ENCODE measurements around the gene TPRX2.
"Not testable (repeated sequence)": the region's sequence is repeated elsewhere in the genome, so short reads cannot be mapped to it uniquely, and the experiment has no call there.

Gene TPRX2

DNA sequence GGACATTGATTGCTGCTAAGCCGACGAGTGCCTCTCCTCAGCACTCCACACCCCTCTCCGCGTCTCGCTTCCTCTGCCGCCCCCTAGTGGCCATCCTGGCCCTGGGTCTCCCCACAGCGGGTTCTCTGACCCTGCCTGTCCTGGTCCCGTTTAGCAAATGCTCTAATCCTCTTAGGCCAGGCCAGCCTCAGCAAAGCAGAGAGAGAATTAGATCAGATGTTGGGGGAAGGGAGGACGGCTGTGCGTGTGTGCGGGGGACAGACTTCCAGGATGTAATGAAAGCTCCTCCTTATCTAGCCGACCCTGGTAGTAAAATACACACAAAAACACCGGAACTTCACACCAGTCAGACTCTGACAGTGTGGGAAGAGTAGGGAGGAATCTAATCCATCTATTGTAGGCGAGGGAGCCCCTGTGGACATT lies 4.5 kb downstream of the TPRX2 start:
- peak; percentile 73 for FAIRE-seq

DNA sequence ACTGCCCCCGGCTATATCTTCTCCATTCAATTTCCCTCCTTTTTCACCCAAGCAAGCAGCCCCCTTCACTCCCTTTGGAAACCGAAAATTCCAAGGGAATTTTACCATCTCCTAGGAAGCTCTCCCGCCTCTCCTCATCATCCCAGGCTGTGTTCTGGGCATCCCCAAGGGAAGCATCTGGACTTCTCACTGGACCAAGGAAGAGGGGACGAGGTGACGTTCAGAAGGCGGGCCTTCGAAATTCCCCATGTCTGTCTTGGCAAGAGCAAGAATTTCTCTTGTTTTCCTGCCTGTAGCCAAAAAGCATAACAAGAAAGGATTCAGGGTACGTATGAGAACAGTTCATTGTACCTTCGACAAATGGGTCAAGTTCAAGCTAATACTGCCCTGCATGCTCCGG lies 6.1 kb downstream of the TPRX2 start:
- no peak for FAIRE-seq

DNA sequence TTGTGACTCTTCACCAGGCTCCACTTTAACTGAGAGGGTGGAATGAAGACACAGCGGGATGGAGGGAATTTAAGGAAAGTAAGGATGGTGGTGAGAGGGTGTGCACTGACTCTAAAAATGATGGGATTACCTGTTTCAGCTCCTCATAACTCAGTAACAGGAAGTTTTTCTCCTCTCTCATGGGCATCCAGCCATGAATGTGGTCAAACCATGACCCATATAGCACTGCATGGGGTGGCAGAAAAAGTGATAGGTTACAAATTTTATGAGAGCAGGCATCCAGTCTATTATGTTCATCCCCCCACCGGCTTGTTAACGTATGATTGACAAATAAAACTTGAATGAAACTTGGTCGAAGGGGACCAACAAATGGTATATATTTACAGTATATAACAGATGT lies 19.9 kb downstream of the TPRX2 start:
- no peak for FAIRE-seq

DNA sequence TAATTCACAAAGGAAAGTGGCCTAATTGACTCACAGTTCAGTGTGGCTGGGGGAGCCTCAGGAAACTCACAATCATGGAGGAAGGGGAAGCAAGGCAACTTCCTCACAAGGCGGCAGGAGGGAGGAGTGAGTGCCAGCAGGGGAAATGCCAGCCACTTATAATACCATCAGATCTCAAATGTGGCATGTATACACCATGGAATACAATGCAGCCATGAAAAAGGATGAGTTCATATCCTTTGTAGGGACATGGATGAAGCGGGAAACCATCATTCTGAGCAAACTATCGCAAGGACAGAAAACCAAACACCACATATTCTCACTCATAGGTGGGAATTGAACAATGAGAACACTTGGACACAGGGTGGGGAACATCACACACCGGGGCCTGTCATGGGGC lies 20.4 kb downstream of the TPRX2 start:
- not testable (repeated sequence) for FAIRE-seq

DNA sequence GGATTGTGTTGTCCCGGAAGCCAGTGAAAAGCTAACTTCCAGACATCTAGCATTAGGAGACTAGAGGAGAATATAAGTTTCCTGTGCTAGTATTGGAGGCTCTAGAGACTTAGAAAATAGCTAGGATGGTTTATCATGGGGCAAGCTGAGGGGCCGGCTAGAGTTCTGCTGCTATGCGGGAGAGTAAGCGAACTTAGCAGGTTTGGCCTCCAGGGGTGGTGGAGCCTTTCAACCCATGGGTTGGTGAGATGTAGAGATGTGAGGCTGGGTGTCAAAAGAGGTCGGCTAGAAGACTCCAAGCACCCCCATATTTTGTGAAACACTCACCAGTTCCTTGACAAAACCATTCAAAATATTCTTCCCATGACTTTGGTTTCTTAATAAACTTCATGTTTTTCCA lies 22.7 kb downstream of the TPRX2 start:
- no peak for FAIRE-seq

DNA sequence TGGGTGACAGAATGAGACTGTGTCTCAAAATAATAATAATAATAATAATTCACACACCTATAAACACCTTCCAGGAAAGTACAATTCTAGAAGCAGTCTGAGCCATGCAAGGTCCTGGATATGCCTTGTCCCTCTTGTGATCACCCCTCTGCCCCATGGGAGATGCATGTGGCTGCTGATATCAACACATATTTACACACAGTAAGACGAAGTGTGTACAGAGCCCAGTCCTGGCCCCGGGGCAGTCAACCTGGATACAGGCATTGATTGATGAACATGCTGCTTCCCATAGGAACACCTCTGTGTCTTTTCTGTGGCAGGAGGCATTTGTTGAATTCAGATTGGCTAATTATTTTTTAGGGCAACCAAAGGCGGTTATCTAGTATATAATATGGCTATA lies 23.9 kb downstream of the TPRX2 start:
- FAIRE-seq: no peak

DNA sequence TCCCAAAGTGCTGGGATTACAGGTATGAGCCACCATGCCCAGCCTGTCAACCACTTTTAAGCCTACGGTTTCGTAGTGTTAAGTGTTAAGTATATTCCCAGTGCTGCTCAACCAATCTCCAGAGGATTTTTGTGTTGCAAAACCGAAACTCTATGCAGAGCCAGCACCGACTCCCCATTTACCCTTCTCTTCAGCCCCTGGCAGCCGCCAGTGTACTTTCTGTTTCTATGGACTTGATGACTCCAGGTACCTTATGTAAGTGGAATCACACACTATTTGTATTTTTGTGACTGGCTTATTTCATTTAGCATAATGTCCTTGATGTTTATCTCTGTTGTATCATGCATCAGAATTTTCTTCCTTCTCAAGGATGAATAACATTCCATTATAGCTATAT lies 26.0 kb downstream of the TPRX2 start:
- no peak for FAIRE-seq

DNA sequence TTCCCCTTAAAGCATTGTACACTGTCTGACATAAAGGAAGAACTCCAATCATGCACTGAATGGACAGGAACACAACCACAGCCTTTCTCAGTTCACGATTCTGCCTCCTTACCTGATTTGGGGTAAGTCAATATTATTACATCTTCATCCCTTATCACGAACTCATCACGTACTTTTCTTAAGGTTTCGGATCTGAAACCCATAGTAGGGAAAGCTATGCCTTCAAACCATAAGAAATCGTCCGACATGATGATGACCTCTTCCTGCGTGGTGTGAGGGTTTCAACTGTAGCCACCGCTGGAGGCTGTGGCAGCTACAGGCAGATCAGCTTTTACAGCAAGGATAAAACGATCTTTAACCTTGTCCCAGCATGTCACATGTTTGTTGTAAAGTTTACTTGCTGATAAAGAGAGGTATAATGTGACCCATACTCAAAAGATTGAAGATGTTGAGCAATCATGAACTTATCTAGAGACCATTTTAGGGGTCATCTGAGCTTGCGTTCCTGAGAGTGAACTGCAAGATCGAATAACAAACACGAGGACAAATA lies 27.1 kb downstream of the TPRX2 start, which contains the start of gene SULT2A1:
Gene SULT2A1, minus strand, starts transcription at position 306 of the 550 bp plus-strand sequence. Its CDS starts 58 bp downstream, at position 248.
- FAIRE-seq: no peak

DNA sequence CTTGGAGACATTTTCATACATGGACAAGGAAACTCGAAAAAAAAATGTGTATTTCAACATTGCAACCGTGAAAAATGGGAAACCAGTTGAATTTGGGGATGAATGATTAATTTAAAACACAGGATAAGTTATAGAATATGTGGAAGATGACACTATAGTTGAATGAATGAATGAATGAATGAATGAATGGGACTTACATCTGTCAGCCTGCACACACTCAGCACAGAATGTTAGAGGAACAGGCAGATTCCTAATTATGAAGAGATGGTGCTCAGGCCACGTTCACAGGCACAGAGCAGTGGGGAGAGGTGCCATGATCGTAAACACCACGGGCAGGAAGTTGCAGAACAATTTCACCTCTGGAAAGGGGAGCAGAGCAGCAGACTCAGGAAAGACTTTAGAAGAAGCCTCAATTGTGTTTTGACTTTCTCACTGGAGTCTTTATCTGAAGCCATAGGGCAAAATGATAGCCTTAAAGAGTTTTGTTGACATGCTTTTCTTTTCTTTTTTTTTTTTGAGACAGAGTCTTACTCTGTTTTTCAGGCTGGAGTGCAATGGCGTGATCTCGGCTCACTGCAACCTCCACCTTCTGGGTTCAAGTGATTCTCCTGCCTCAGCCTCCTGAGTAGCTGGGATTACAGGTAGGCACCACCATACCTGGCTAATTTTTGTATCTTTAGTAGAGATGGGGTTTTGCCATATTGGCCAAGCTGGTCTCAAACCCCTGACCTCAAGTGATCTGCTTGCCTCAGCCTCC lies 32.0 kb downstream of the TPRX2 start:
- FAIRE-seq: no peak

DNA sequence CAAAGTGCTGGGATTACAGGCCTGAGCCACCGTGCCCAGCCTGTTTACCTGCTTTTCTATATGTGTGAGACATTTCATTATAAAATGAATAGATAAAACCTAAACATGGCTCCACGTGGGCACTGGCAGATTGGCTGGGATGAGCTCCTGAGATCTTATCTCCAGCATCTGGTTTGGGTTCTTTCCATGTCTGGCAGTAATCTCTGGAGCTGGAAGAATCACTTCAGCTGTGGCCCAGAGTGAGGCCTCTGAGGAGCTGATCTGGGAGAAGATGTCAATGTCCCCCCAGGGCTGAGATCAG lies 32.5 kb downstream of the TPRX2 start:
- FAIRE-seq: no peak

DNA sequence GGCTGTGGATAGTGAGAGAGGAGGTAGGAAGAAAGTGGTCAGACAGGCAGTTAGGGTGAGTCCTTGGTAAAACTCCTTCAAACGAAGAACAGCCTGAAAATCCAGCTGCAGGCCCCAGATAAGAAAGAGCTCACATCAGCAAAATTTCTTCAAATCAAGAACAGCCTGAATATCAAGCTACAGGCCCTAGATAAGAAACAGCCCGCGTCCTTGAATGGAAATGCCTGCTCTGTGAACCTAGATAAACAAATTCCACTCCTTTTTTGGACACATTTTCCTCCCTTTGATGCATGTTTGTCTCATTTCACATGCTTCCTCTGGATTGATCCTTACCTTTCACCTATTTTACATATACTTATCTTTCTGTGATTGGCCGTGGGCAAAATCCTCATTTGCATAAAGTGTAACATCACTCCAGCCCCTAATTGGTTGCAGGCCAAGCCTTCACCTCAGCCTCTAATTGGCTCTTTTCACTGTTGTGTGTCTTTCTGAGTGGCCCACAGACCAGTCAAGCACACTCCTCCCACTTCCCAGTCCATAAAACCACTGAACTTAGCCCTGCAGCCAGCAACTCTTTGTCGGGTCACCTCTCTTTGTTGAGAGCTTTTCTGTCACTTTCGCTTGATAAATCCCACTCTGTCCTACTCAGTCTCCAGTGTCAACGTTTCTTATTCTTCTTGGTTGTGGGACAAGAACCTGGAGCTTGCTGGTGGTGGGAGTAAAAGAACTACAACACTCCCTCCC lies 33.1 kb downstream of the TPRX2 start:
- no peak for FAIRE-seq

DNA sequence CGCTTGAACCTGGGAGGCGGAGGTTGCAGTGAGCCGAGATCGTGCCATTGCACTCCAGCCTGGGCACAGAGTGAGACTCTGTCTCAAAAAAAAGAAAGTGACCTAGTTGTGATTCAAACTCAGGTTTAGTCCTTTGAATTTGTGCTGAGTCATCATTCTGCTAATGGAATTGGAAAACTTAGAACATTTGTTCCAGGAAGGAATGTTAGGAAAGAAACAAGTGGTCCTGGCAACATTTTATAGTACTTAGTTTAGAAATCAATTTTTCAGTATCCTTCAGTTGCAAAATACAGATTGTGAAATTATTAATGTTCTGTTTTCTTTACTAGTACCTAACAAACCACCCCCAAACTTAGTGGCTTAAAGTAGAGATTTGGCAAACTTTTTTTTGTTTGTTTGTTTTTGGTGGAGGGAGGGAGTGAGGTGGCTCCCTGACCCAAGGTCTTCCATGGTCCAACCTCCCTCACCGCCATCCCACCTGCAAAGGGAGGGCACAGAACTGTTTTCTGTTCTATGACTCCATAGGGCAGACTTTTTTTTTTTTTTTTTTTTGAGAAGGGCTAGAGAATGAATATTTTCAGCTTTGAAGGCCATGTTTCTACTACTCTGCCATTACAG lies 36.2 kb downstream of the TPRX2 start:
- FAIRE-seq: no peak

DNA sequence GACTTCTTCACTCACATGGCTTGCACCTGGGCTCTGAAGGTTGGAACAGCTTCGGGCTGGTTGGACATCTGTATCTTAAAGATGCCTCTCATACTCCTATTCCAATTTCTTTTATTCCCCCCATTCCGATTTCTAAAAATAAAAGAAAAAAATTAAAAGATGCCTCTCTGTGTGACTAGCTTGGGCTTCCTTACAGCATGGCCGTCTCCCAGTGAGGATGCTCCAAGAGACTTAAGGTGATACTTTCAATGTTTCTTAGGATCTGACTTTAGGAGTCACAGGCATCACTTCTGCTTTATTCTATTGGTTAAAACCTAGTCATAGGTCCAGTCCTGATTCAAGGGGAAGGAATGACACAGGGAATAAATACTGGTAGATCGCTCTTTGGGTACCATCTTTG lies 37.0 kb downstream of the TPRX2 start:
- no peak for FAIRE-seq

DNA sequence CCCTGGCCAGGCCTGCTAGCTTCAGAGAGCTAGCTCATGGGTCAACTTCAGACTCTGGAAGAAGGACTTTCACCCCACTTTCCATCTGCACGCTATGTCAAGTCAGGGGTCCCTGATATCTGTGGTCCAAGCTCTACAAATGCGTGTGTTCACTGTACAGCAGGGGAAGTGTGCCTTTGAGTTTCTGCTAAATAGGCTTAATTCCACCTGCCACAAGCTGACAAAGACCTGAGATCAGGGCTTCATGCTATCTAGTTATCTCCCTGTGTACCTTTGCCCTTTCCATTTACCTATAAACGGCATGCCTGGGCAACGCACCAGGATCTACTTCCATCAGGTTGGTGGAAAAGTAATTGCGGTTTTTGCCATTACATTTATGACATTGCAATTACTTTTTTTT lies 37.7 kb downstream of the TPRX2 start:
- FAIRE-seq: no peak

DNA sequence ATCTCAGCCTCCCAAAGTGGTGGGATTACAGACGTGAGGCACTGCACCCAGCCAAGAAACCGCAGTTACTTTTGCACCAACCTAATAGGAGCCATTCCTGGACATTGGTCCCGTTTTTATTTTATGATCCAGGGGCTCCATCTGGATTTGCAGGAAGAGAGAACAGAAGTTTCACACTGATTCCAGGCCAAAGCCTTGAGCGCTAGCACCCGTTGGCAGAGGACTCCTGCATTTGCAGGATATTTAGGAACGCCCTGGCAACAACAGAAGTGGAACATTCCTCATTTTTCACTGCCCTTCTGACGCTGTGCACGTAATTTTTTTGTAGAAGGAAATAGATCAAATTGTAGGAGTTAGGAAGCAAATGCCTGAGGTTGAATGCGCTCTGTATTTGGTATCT lies 38.8 kb downstream of the TPRX2 start:
- no peak for FAIRE-seq

DNA sequence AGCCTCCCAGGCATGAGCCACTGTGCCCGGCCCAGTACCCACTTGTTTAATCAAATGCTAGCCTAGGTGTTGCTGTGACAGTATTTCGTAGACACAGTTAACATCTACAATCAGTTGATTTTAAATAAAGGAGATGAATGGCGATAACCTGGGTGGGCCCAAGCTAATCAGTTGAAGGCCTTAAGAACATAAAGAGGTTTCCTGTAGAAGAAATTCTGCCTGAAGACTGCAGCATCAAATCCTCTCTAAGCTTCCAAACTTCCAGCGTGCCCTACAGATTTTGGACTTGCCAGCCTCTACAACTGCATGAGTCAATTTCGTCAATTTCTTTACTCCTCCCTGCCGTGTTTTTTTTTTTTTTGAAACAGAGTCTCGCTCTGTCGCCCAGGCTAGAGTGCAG lies 40.3 kb downstream of the TPRX2 start:
- no peak for FAIRE-seq

DNA sequence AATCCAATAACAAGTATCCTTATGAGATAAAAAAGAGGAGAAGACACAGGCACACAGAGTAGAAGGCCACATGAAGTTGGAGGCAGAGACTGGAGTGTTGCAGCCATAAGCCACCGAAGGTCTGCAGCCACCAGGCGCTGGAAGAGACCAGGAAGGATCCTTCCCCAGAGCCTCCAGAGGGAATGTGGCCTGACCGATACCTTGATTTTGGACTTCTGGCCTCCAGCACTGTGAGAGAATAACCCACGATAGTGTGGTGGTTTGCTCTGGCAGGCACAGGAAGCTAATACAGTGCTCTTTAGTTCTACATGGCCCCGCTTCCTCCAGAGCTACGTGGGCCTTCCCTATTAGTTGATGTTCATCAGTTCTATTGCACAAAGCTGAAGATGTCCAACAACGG lies 42.3 kb downstream of the TPRX2 start:
- FAIRE-seq: no peak

DNA sequence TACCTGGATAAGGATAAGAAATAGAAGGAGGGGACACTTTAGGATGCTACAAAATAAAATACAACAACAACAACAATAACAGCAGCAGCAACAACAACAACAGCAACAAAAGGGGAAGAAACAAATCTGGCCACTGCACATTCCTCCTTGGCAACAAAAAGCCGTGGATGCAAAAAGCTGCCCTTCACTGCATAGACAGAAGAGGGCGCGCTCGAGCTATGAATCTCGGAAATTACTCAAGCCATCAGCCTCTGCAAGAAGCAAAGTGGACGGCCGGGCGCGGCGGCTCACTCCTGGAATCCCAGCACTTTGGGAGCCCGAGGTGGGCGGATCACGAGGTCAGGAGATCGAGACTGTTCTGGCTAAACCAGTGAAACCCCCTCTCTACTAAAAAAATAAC lies 50.3 kb downstream of the TPRX2 start:
- not testable (repeated sequence) for FAIRE-seq

DNA sequence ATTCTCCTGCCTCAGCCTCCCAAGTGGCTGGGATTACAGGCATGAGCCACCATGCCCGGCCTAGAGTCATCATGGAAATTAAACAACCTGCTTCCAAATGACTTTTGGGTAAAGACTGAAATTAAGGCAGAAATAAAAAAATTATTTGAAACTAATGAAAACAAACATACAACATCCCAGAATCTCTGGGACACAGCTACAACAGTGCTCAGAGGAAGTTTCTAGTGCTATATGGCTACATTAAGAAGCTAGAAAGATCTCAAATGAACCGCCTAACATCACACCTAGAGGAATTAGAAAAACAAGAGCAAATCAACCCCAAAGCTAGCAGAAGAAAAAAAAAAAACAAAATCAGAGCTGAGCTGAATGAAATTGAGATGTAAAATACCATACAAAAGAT lies 51.2 kb downstream of the TPRX2 start:
- FAIRE-seq: not testable (repeated sequence)

Measured in TTC549 (cell line).